ENCODE data around the gene SYNPR.
A peak's percentile ranks its signal among the peaks of the same experiment; 100 is the strongest.

SYNPR gene

DNA sequence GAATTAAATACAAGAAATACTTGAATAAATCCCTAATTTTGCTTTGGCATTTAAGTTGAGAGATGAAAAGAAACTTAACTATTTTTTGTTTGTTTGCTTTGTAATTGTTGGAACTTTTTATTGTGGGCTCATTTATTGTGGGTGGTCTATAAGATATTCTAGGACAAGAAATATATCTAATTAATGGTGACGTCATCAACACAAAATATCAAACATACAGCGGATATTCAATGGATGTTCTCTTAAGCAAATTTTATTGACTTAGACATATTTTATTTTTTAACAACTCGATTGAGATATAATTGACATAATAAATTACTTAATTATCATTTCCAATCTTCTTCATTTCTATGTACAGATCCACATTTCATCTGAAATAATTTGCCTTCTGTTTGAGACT is 30.0 kb downstream of the SYNPR start:
- Histone ChIP-seq H4K8ac (ENCODE audit: low read depth, low read length) (no peak overlapping the region), H2BK120ac (ENCODE audit: low read depth, low read length) (no peak overlapping the region), H3K18ac (ENCODE audit: low read length) (no peak overlapping the region), H2BK5ac (ENCODE audit: low read length) (no peak overlapping the region), H3K27ac (ENCODE audit: low read depth, low read length) (no peak overlapping the region), H3K36me3 (ENCODE audit: control insufficient read depth, insufficient read depth, low read length) (no peaks in the 10 kb centered on the region), H3K23ac (ENCODE audit: low read length) (no peak overlapping the region), H3K27me3 (ENCODE audit: insufficient read depth, low read length, poor library complexity) (peaks cover 3% of the 10 kb centered on the region), H3K4me2 (ENCODE audit: low read length) (no peak overlapping the region), H3K79me1 (ENCODE audit: low read length) (no peaks in the 10 kb centered on the region), H3K4me3 (ENCODE audit: low read length) (no peak overlapping the region), H3K56ac (ENCODE audit: low read length) (no peak overlapping the region), H3K9ac (ENCODE audit: low read length) (no peak overlapping the region), H3K79me2 (ENCODE audit: control insufficient read depth, insufficient read depth, low read length) (no peaks in the 10 kb centered on the region), H2AK5ac (ENCODE audit: low read length) (no peak overlapping the region), H3K4me1 (ENCODE audit: control insufficient read depth, low read depth, low read length) (peaks cover 1% of the 10 kb centered on the region), H3K4ac (ENCODE audit: low read depth, low read length) (no peak overlapping the region), H2BK15ac (replicated peaks; ENCODE audit: low read depth) (no peak overlapping the region), H4K5ac (ENCODE audit: low read length) (no peak overlapping the region)
- no peak for DNase-seq
- 100% methylated on average over 1 of the region's 3 CpGs for WGBS (ENCODE audit: extremely low coverage, insufficient coverage, low lambda C conversion rate)

DNA sequence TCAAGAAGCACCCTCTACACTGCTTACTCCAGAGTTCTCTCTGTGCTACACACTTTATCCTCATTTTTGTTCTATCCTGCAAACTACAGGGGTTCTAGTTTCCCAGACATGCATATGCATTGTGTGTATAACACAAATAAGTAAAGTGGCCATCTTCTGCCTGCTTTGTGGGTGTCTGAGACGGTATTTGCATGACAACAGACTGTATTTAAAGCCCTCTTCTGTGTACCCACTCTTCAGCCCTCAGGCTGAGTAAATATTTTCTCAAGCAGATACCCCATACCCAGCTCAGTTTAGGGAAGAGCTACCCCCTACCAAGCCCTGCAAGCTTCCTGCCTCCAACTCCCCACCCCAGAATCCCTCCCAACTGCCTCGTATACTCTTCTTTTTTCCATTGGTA is 31.7 kb downstream of the SYNPR start:
- no peak overlapping the region for H2BK15ac ChIP-seq (replicated peaks; ENCODE audit: low read depth)
- DNase-seq = peak; percentile 14
- H2BK120ac ChIP-seq (ENCODE audit: low read depth, low read length) = no peak overlapping the region
- no peak overlapping the region for H3K4me3 ChIP-seq (ENCODE audit: low read length)
- H3K23ac ChIP-seq (ENCODE audit: low read length) = no peak overlapping the region
- no peak overlapping the region for H3K18ac ChIP-seq (ENCODE audit: low read length)
- H3K36me3 ChIP-seq (ENCODE audit: control insufficient read depth, insufficient read depth, low read length) = no peaks in the 10 kb centered on the region
- H3K27me3 ChIP-seq (ENCODE audit: insufficient read depth, low read length, poor library complexity) = peaks cover 3% of the 10 kb centered on the region
- H3K56ac ChIP-seq (ENCODE audit: low read length) = no peak overlapping the region
- H3K4ac ChIP-seq (ENCODE audit: low read depth, low read length) = no peak overlapping the region
- H3K27ac ChIP-seq (ENCODE audit: low read depth, low read length) = no peak overlapping the region
- no peak overlapping the region for H4K5ac ChIP-seq (ENCODE audit: low read length)
- H2AK5ac ChIP-seq (ENCODE audit: low read length) = no peak overlapping the region
- H3K4me2 ChIP-seq (ENCODE audit: low read length) = no peak overlapping the region
- H3K79me2 ChIP-seq (ENCODE audit: control insufficient read depth, insufficient read depth, low read length) = no peaks in the 10 kb centered on the region
- peaks cover 1% of the 10 kb centered on the region for H3K4me1 ChIP-seq (ENCODE audit: control insufficient read depth, low read depth, low read length)
- WGBS (ENCODE audit: extremely low coverage, insufficient coverage, low lambda C conversion rate) = no CpG with 5 or more reads among the region's 2 CpGs
- H3K79me1 ChIP-seq (ENCODE audit: low read length) = no peaks in the 10 kb centered on the region
- H2BK5ac ChIP-seq (ENCODE audit: low read length) = no peak overlapping the region
- H4K8ac ChIP-seq (ENCODE audit: low read depth, low read length) = no peak overlapping the region
- no peak overlapping the region for H3K9ac ChIP-seq (ENCODE audit: low read length)

DNA sequence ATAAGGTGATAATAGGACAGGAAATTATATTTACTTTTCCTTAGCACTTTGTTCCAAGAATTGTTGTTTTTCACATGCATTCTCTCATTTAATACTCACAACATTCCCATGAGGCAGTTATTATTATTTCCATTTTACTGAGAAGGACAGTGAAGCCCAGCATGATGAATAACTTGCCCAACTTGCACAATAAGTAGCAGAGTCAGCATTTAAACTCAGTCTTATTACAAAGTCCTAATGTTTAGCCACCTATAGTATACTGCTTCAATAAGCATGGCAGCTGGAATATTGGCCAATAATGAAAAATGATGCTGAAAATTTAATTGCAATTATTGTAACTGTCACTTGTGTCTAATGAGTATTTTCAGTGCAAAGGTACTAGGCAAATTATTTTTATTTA is 45.7 kb downstream of the SYNPR start:
- H3K4me2 ChIP-seq (ENCODE audit: low read length) = no peak overlapping the region
- H3K4me1 ChIP-seq (ENCODE audit: control insufficient read depth, low read depth, low read length) = no peaks in the 10 kb centered on the region
- H4K8ac ChIP-seq (ENCODE audit: low read depth, low read length) = no peak overlapping the region
- no peaks in the 10 kb centered on the region for H3K79me1 ChIP-seq (ENCODE audit: low read length)
- H2AK5ac ChIP-seq (ENCODE audit: low read length) = no peak overlapping the region
- H3K23ac ChIP-seq (ENCODE audit: low read length) = no peak overlapping the region
- H3K4me3 ChIP-seq (ENCODE audit: low read length) = no peak overlapping the region
- H3K4ac ChIP-seq (ENCODE audit: low read depth, low read length) = no peak overlapping the region
- H3K27me3 ChIP-seq (ENCODE audit: insufficient read depth, low read length, poor library complexity) = no peaks in the 10 kb centered on the region
- no peak overlapping the region for H2BK120ac ChIP-seq (ENCODE audit: low read depth, low read length)
- no peak overlapping the region for H2BK15ac ChIP-seq (replicated peaks; ENCODE audit: low read depth)
- no peak overlapping the region for H3K18ac ChIP-seq (ENCODE audit: low read length)
- H3K36me3 ChIP-seq (ENCODE audit: control insufficient read depth, insufficient read depth, low read length) = no peaks in the 10 kb centered on the region
- H3K79me2 ChIP-seq (ENCODE audit: control insufficient read depth, insufficient read depth, low read length) = no peaks in the 10 kb centered on the region
- no peak overlapping the region for H3K56ac ChIP-seq (ENCODE audit: low read length)
- no peak overlapping the region for H3K9ac ChIP-seq (ENCODE audit: low read length)
- no peak overlapping the region for H3K27ac ChIP-seq (ENCODE audit: low read depth, low read length)
- H4K5ac ChIP-seq (ENCODE audit: low read length) = no peak overlapping the region
- no peak overlapping the region for H2BK5ac ChIP-seq (ENCODE audit: low read length)
- DNase-seq = no peak

DNA sequence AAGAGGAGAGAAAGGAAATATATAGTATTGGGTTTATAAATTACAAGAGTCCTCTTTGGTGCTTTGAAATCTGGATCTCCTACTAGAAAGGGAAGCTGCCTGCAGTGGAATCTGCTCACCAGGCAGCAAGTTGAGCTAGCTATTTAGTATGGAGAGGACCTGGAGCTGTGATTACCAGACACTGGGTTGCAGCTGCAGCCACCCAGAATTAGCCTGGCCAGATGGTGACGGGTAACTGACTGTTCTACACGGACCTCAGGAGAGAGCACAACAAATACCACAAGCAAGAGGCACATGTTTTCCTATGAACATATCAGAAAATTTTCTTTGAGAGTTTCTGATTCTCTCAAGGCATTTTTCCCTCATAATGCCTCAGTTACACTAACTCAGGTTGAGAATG is 46.5 kb downstream of the SYNPR start:
- H4K8ac ChIP-seq (ENCODE audit: low read depth, low read length) = no peak overlapping the region
- no peak overlapping the region for H3K23ac ChIP-seq (ENCODE audit: low read length)
- H3K4me3 ChIP-seq (ENCODE audit: low read length) = no peak overlapping the region
- H3K27me3 ChIP-seq (ENCODE audit: insufficient read depth, low read length, poor library complexity) = no peaks in the 10 kb centered on the region
- no peak overlapping the region for H3K56ac ChIP-seq (ENCODE audit: low read length)
- no peaks in the 10 kb centered on the region for H3K79me1 ChIP-seq (ENCODE audit: low read length)
- H3K27ac ChIP-seq (ENCODE audit: low read depth, low read length) = no peak overlapping the region
- no peak for DNase-seq
- no peak overlapping the region for H2BK15ac ChIP-seq (replicated peaks; ENCODE audit: low read depth)
- WGBS (ENCODE audit: extremely low coverage, insufficient coverage, low lambda C conversion rate) = no CpG with 5 or more reads among the region's 2 CpGs
- no peak overlapping the region for H3K4ac ChIP-seq (ENCODE audit: low read depth, low read length)
- no peak overlapping the region for H3K9ac ChIP-seq (ENCODE audit: low read length)
- no peak overlapping the region for H3K18ac ChIP-seq (ENCODE audit: low read length)
- H4K5ac ChIP-seq (ENCODE audit: low read length) = no peak overlapping the region
- H2BK5ac ChIP-seq (ENCODE audit: low read length) = no peak overlapping the region
- H3K4me2 ChIP-seq (ENCODE audit: low read length) = no peak overlapping the region
- H3K4me1 ChIP-seq (ENCODE audit: control insufficient read depth, low read depth, low read length) = no peaks in the 10 kb centered on the region
- H2AK5ac ChIP-seq (ENCODE audit: low read length) = no peak overlapping the region
- no peaks in the 10 kb centered on the region for H3K79me2 ChIP-seq (ENCODE audit: control insufficient read depth, insufficient read depth, low read length)
- no peak overlapping the region for H2BK120ac ChIP-seq (ENCODE audit: low read depth, low read length)
- H3K36me3 ChIP-seq (ENCODE audit: control insufficient read depth, insufficient read depth, low read length) = no peaks in the 10 kb centered on the region

DNA sequence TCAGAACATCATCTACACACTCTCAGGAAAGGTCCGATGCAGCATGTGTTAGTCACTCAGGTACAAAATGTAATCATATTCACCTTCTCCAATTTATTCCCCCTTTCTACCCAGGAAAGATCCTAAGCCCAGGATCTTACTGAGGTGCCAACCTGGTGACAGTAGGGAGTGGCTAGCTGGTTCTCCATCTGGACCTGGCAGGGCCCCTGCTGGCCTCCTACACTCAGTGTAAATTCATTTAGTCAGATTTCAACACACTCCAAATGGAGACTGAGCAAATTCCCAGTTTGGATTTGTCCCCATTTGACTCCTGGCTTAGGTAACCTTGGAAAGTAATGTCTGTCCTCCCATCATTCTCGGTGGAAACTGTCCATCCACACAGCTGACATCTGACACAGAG is 47.3 kb downstream of the SYNPR start:
- Histone ChIP-seq H3K4me3 (ENCODE audit: low read length) (no peak overlapping the region), H3K9ac (ENCODE audit: low read length) (no peak overlapping the region), H2BK15ac (replicated peaks; ENCODE audit: low read depth) (no peak overlapping the region), H2AK5ac (ENCODE audit: low read length) (no peak overlapping the region), H4K5ac (ENCODE audit: low read length) (no peak overlapping the region), H4K8ac (ENCODE audit: low read depth, low read length) (no peak overlapping the region), H3K79me2 (ENCODE audit: control insufficient read depth, insufficient read depth, low read length) (no peaks in the 10 kb centered on the region), H3K4me2 (ENCODE audit: low read length) (no peak overlapping the region), H3K36me3 (ENCODE audit: control insufficient read depth, insufficient read depth, low read length) (no peaks in the 10 kb centered on the region), H3K4me1 (ENCODE audit: control insufficient read depth, low read depth, low read length) (no peaks in the 10 kb centered on the region), H3K23ac (ENCODE audit: low read length) (no peak overlapping the region), H2BK120ac (ENCODE audit: low read depth, low read length) (no peak overlapping the region), H3K56ac (ENCODE audit: low read length) (no peak overlapping the region), H3K27ac (ENCODE audit: low read depth, low read length) (no peak overlapping the region), H2BK5ac (ENCODE audit: low read length) (no peak overlapping the region), H3K4ac (ENCODE audit: low read depth, low read length) (no peak overlapping the region), H3K79me1 (ENCODE audit: low read length) (no peaks in the 10 kb centered on the region), H3K18ac (ENCODE audit: low read length) (no peak overlapping the region), H3K27me3 (ENCODE audit: insufficient read depth, low read length, poor library complexity) (no peaks in the 10 kb centered on the region)
- DNase-seq = no peak
- no CpG with 5 or more reads among the region's 2 CpGs for WGBS (ENCODE audit: extremely low coverage, insufficient coverage, low lambda C conversion rate)

DNA sequence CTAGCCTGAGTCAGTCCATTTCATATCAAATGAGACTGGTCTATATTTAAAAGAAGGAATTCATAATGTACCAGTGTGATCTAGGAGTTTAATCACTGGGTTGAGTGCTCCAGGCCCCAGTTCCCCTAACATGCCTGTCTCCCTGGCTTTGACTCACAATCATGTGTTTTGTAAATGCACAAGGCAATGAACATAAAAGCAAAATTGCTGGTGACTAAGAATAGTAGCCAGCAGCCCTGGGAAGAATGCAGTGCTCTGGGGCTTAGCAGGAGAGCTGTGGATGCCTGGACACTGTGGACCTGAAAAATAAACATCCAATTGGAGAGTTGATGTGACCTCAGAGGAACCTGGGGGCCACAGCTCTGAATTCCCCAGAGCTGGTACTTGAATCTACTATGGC is 50.3 kb downstream of the SYNPR start:
- H3K4me2 ChIP-seq (ENCODE audit: low read length) = no peak overlapping the region
- H2BK5ac ChIP-seq (ENCODE audit: low read length) = no peak overlapping the region
- no peaks in the 10 kb centered on the region for H3K79me1 ChIP-seq (ENCODE audit: low read length)
- no peak for DNase-seq
- no peaks in the 10 kb centered on the region for H3K27me3 ChIP-seq (ENCODE audit: insufficient read depth, low read length, poor library complexity)
- H2BK15ac ChIP-seq (replicated peaks; ENCODE audit: low read depth) = no peak overlapping the region
- H3K9ac ChIP-seq (ENCODE audit: low read length) = no peak overlapping the region
- no peak overlapping the region for H3K56ac ChIP-seq (ENCODE audit: low read length)
- no peak overlapping the region for H2AK5ac ChIP-seq (ENCODE audit: low read length)
- no peak overlapping the region for H4K8ac ChIP-seq (ENCODE audit: low read depth, low read length)
- H3K4me1 ChIP-seq (ENCODE audit: control insufficient read depth, low read depth, low read length) = no peaks in the 10 kb centered on the region
- H3K18ac ChIP-seq (ENCODE audit: low read length) = no peak overlapping the region
- no peaks in the 10 kb centered on the region for H3K36me3 ChIP-seq (ENCODE audit: control insufficient read depth, insufficient read depth, low read length)
- H3K79me2 ChIP-seq (ENCODE audit: control insufficient read depth, insufficient read depth, low read length) = no peaks in the 10 kb centered on the region
- no peak overlapping the region for H3K23ac ChIP-seq (ENCODE audit: low read length)
- no peak overlapping the region for H2BK120ac ChIP-seq (ENCODE audit: low read depth, low read length)
- H3K27ac ChIP-seq (ENCODE audit: low read depth, low read length) = no peak overlapping the region
- H4K5ac ChIP-seq (ENCODE audit: low read length) = no peak overlapping the region
- H3K4me3 ChIP-seq (ENCODE audit: low read length) = no peak overlapping the region
- H3K4ac ChIP-seq (ENCODE audit: low read depth, low read length) = no peak overlapping the region
